ENCODE data around the gene POLR2J3. TPM values are rescaled to one million over a fixed set of nuclear protein-coding genes. Genes with fewer than 3 reads are reported as not detected.
A peak's percentile ranks its signal among the peaks of the same experiment; 100 is the strongest.
"Not testable (repeated sequence)": the region's sequence is repeated elsewhere in the genome, so short reads cannot be mapped to it uniquely, and the experiment has no call there.

The POLR2J3 gene
- total and polyA plus RNA-seq, 4 donors, result 2.8 to 62.1 (median 44.2) TPM

DNA sequence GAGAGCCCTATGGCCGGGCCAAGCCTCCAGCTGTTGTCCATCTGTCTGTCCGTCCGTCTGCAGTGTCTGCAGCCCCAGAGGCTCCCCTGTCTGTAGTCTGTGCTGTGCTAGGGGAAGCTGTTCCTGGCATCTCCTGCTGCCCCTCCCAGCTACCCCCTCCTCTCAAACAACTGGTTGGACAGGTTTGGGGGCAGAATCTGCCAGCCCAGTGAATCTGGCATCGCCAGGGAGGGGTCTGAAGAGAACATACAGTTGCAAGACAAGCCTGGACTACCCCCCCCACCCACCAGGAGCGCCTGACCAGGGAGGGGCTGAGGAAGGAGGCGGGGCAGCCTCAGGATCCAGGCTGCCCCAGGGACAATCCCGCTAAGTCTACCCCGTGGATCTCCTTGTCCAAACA lies 28.8 kb downstream of the POLR2J3 start, which contains the start of gene UPK3BL2:
Gene UPK3BL2 (minus strand): TSS at position 101 of the 400 bp plus-strand sequence. CDS start 60 bp downstream, at position 41.
- WGBS, result no CpG with 5 or more reads among the region's 8 CpGs
- not testable (repeated sequence) for H3K4me3 ChIP-seq (ENCODE audit: low read depth in 1 of 3, low read length in 3 of 3)

DNA sequence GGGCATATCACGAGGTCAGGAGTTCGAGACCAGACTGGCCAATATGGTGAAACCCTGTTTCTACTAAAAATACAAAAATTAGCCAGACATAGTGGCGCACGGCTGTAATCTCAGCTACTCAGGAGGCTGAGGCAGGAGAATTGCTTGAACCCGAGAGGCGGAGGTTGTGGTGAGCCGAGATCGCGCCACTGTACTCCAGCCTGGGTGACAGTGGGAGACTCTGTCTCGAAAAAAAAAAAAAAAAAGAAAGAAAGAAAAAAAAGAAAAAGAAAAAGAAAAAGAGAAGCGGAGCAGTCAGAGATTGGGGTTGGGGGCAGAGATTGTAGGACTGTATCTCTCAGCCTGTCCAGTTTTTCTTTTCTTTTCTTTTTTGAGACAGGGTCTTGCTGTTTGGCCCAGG lies 29.6 kb downstream of the POLR2J3 start:
- not testable (repeated sequence) for H3K9ac ChIP-seq (ENCODE audit: low read depth in 1 of 2, low read length in 2 of 2)

More for the DNA sequence above, 28.8 kb downstream of the POLR2J3 start, which contains the start of gene UPK3BL2:
- not testable (repeated sequence) for H3K9ac ChIP-seq (ENCODE audit: low read depth in 1 of 2, low read length in 2 of 2); H3K4me1 ChIP-seq (ENCODE audit: control insufficient read depth in 4 of 4, insufficient read depth in 4 of 4, low read length in 3 of 4); H3K9me3 ChIP-seq (ENCODE audit: control insufficient read depth in 4 of 4, low read length in 3 of 4); H3K27ac ChIP-seq (ENCODE audit: low read depth in 1 of 2, low read length in 2 of 2); DNase-seq (ENCODE audit: low spot score); H3K36me3 ChIP-seq (ENCODE audit: control insufficient read depth in 4 of 4, insufficient read depth in 3 of 4, low read depth in 1 of 4, low read length in 3 of 4); H3K27me3 ChIP-seq (ENCODE audit: control insufficient read depth in 4 of 4, insufficient read depth in 4 of 4, low read length in 3 of 4)

DNA sequence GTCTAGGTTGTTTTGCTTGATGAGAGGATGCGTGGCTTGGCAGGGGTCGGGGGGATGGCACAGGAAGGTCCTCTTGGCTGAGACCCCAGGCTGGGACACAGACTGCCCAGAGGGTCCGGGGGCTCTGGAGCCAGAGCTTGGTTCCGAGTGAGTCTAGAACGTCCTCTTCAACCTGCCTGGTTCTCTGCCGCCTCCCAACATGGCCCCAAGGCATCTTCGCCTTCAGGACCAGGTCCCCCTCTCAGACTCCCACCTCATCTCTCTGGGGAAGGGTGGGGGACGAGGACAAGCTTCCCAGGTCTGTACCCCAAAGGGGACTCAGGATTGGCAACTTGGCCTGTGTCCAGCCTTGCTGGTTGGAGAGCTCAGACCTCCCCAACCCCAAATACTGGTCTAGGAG lies 30.3 kb downstream of the POLR2J3 start:
- not testable (repeated sequence) for H3K4me1 ChIP-seq (ENCODE audit: control insufficient read depth in 4 of 4, insufficient read depth in 4 of 4, low read length in 3 of 4); H3K9me3 ChIP-seq (ENCODE audit: control insufficient read depth in 4 of 4, low read length in 3 of 4); H3K36me3 ChIP-seq (ENCODE audit: control insufficient read depth in 4 of 4, insufficient read depth in 3 of 4, low read depth in 1 of 4, low read length in 3 of 4); H3K4me3 ChIP-seq (ENCODE audit: low read depth in 1 of 3, low read length in 3 of 3); H3K27me3 ChIP-seq (ENCODE audit: control insufficient read depth in 4 of 4, insufficient read depth in 4 of 4, low read length in 3 of 4); DNase-seq (ENCODE audit: low spot score); H3K27ac ChIP-seq (ENCODE audit: low read depth in 1 of 2, low read length in 2 of 2); H3K9ac ChIP-seq (ENCODE audit: low read depth in 1 of 2, low read length in 2 of 2)
- WGBS, result 94% methylated on average over 2 of the region's 8 CpGs

More for the DNA sequence above, 29.6 kb downstream of the POLR2J3 start:
- not testable (repeated sequence) for H3K4me3 ChIP-seq (ENCODE audit: low read depth in 1 of 3, low read length in 3 of 3); H3K27me3 ChIP-seq (ENCODE audit: control insufficient read depth in 4 of 4, insufficient read depth in 4 of 4, low read length in 3 of 4); DNase-seq (ENCODE audit: low spot score); H3K9me3 ChIP-seq (ENCODE audit: control insufficient read depth in 4 of 4, low read length in 3 of 4); H3K36me3 ChIP-seq (ENCODE audit: control insufficient read depth in 4 of 4, insufficient read depth in 3 of 4, low read depth in 1 of 4, low read length in 3 of 4); H3K4me1 ChIP-seq (ENCODE audit: control insufficient read depth in 4 of 4, insufficient read depth in 4 of 4, low read length in 3 of 4); H3K27ac ChIP-seq (ENCODE audit: low read depth in 1 of 2, low read length in 2 of 2)
- 90% methylated on average over 7 of the region's 11 CpGs for WGBS

DNA sequence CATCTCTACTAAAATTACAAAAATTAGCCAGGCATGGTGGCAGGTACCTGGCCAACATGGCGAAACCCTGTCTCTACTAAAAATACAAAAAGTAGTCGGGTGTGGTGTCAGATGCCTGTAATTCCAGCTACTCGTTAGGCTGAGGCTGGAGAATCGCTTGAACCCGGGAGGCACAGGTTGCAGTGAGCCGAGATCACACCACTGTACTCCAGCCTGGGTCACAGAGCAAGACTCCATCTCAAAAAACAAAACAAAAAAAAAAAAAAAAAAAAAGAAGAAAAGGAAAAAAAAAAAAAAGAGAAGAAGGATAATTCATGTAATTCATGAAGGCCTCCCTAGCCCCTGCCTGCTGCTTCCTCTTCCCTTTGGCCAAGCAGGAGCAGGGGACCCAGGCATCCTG lies 31.8 kb downstream of the POLR2J3 start:
- DNase-seq (ENCODE audit: low spot score); H3K9me3 ChIP-seq (ENCODE audit: control insufficient read depth in 4 of 4, low read length in 3 of 4); H3K9ac ChIP-seq (ENCODE audit: low read depth in 1 of 2, low read length in 2 of 2); H3K4me3 ChIP-seq (ENCODE audit: low read depth in 1 of 3, low read length in 3 of 3); H3K27ac ChIP-seq (ENCODE audit: low read depth in 1 of 2, low read length in 2 of 2); H3K27me3 ChIP-seq (ENCODE audit: control insufficient read depth in 4 of 4, insufficient read depth in 4 of 4, low read length in 3 of 4); H3K4me1 ChIP-seq (ENCODE audit: control insufficient read depth in 4 of 4, insufficient read depth in 4 of 4, low read length in 3 of 4); H3K36me3 ChIP-seq (ENCODE audit: control insufficient read depth in 4 of 4, insufficient read depth in 3 of 4, low read depth in 1 of 4, low read length in 3 of 4): not testable (repeated sequence)
- 97% methylated on average over 4 of the region's 6 CpGs for WGBS

DNA sequence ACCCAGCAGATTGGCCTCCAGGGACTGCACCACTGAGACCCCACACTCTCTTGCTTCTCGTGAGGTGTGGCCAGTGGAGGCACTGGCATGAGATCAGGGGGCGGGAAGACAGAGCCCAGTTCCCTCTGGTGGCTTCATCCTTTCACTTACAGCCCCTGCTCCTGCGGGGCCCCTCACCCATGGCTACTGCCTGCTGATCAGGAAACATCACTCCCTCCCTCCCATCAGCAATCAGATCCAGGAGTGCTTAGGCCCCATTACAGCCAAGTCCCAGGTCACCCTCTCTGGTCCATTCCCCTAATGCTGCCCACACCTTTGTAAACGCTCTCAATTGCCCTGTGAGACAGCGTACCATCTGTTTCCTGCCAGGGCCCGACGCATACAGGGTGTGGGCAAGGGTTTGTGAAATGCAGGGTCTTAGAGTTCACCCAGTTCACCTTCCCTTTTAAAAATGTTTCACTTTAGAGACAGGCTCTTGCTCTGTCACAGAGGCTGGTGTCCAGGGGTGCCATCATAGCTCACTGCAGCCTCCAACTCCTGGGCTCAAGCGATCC lies 37.2 kb downstream of the POLR2J3 start:
- H3K4me3 ChIP-seq (ENCODE audit: low read depth in 1 of 3, low read length in 3 of 3); H3K9me3 ChIP-seq (ENCODE audit: control insufficient read depth in 4 of 4, low read length in 3 of 4); H3K36me3 ChIP-seq (ENCODE audit: control insufficient read depth in 4 of 4, insufficient read depth in 3 of 4, low read depth in 1 of 4, low read length in 3 of 4); H3K27me3 ChIP-seq (ENCODE audit: control insufficient read depth in 4 of 4, insufficient read depth in 4 of 4, low read length in 3 of 4); H3K27ac ChIP-seq (ENCODE audit: low read depth in 1 of 2, low read length in 2 of 2); H3K4me1 ChIP-seq (ENCODE audit: control insufficient read depth in 4 of 4, insufficient read depth in 4 of 4, low read length in 3 of 4); H3K9ac ChIP-seq (ENCODE audit: low read depth in 1 of 2, low read length in 2 of 2): not testable (repeated sequence)
- 70% methylated on average over 3 of the region's 8 CpGs for WGBS
- DNase-seq (ENCODE audit: low spot score), result peak; percentile 20

DNA sequence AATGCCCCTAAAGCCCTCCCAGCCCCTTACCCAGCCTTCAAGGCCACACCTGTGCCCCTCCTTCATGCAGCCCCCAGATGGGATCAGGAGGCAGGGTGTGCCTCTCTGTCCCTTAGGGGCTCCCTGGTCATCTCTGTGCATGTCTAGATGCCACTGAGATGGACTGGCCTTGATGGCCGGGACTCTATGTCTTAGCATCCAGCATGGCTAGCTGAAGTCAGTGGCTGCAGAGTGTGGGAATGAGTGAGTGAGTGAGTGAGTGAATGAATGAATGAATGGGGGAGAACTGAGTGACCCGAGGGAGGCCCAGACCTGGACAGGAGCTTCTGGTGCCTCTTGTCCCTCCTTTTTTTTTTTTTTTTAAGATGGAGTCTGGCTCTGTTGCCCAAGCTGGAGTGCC lies 40.3 kb downstream of the POLR2J3 start:
- H3K9ac ChIP-seq (ENCODE audit: low read depth in 1 of 2, low read length in 2 of 2); DNase-seq (ENCODE audit: low spot score); H3K36me3 ChIP-seq (ENCODE audit: control insufficient read depth in 4 of 4, insufficient read depth in 3 of 4, low read depth in 1 of 4, low read length in 3 of 4); H3K4me1 ChIP-seq (ENCODE audit: control insufficient read depth in 4 of 4, insufficient read depth in 4 of 4, low read length in 3 of 4); H3K4me3 ChIP-seq (ENCODE audit: low read depth in 1 of 3, low read length in 3 of 3); H3K9me3 ChIP-seq (ENCODE audit: control insufficient read depth in 4 of 4, low read length in 3 of 4); H3K27ac ChIP-seq (ENCODE audit: low read depth in 1 of 2, low read length in 2 of 2); H3K27me3 ChIP-seq (ENCODE audit: control insufficient read depth in 4 of 4, insufficient read depth in 4 of 4, low read length in 3 of 4): not testable (repeated sequence)
- 100% methylated on average over 2 of the region's 2 CpGs for WGBS

DNA sequence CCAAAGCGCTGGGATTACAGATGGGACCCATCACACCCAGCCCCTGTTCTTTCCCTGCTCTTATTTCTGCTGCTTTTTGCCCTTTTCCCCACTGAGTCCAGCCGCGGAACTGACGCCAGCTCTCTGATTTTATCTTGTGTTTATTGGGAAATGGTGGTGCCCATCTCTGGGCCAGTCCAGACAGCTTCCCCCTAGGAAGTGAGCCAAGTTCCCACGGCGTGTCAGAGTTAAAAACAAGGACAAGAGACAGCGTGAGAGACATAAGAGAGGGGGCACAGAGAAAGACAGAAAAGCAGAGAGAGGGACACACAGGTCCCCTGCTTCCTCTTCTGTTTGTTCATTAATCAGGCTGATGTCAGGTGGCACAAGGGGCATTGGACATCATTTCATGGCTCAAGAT lies 40.8 kb downstream of the POLR2J3 start:
- no CpG with 5 or more reads among the region's 7 CpGs for WGBS
- not testable (repeated sequence) for DNase-seq (ENCODE audit: low spot score); H3K27me3 ChIP-seq (ENCODE audit: control insufficient read depth in 4 of 4, insufficient read depth in 4 of 4, low read length in 3 of 4); H3K9me3 ChIP-seq (ENCODE audit: control insufficient read depth in 4 of 4, low read length in 3 of 4); H3K9ac ChIP-seq (ENCODE audit: low read depth in 1 of 2, low read length in 2 of 2); H3K27ac ChIP-seq (ENCODE audit: low read depth in 1 of 2, low read length in 2 of 2); H3K4me1 ChIP-seq (ENCODE audit: control insufficient read depth in 4 of 4, insufficient read depth in 4 of 4, low read length in 3 of 4); H3K36me3 ChIP-seq (ENCODE audit: control insufficient read depth in 4 of 4, insufficient read depth in 3 of 4, low read depth in 1 of 4, low read length in 3 of 4); H3K4me3 ChIP-seq (ENCODE audit: low read depth in 1 of 3, low read length in 3 of 3)

DNA sequence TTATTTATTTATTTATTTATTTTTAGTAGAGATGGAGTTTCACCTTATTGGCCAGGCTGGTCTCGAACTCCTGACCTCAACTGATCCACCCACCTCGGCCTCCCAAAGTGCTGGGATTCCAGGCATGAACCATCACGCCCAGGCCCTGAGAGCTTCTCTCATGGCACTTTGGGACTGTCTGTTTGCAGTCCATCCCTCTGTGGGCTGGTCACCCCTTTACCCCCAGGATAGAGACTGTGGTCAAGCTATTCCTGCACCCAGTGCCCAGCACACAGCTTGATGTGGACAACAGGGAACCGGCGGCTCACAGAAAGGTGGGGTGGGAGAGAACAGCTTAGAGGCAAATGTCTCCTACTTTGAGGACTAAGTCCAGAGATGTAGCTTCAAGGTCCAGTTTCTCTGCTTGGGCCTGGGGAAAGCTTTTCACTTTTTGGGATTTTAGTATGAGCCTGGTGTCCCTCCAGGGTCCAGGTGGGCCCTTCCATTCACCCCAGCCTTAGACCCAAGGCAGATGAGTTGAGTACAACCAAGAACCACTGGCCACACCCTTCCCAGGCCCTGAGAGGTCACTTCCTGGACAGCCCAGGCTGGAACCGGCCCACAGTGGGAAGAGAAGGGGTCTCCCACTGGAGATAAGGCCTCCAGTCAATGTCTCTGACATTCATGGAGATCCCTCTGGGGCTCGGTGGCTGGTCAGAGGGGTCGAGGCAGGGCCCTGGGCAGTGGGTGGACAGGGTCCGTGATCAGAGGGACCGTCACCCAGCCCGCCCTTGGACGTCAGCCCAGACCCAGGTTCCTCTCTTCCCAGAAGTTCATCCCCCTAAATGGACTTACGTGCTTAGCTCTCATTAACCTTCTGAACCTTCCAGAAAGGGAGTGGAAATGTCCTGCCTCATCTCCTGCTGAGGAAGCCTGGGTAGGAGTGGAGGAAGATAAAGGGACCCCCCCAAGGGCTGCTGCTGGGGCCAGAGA lies 44.3 kb downstream of the POLR2J3 start:
- H3K9me3 ChIP-seq (ENCODE audit: control insufficient read depth in 4 of 4, low read length in 3 of 4); DNase-seq (ENCODE audit: low spot score); H3K27ac ChIP-seq (ENCODE audit: low read depth in 1 of 2, low read length in 2 of 2); H3K4me3 ChIP-seq (ENCODE audit: low read depth in 1 of 3, low read length in 3 of 3); H3K36me3 ChIP-seq (ENCODE audit: control insufficient read depth in 4 of 4, insufficient read depth in 3 of 4, low read depth in 1 of 4, low read length in 3 of 4); H3K9ac ChIP-seq (ENCODE audit: low read depth in 1 of 2, low read length in 2 of 2); H3K4me1 ChIP-seq (ENCODE audit: control insufficient read depth in 4 of 4, insufficient read depth in 4 of 4, low read length in 3 of 4); H3K27me3 ChIP-seq (ENCODE audit: control insufficient read depth in 4 of 4, insufficient read depth in 4 of 4, low read length in 3 of 4): not testable (repeated sequence)
- WGBS, result 100% methylated on average over 2 of the region's 13 CpGs

All from liver (tissue), 9 donors.